ENCODE data around the gene PPIF.

The PPIF gene

GRCh38 chr10:79298403-79299244 lies 48.6 kb upstream of the PPIF start (continued):
- TF ChIP-seq PRDM10 (tag by site-specific recombination; IDR thresholded peaks at IDR 0.05) (peak; percentile 40; the same call in 1 of the 2 replicates), KLF16 (tag by site-specific recombination; IDR thresholded peaks at IDR 0.05) (no peak), KLF1 (tag by site-specific recombination; IDR thresholded peaks at IDR 0.05) (peak; percentile 88), ZNF658 (tag by site-specific recombination; IDR thresholded peaks at IDR 0.05) (no peak), ZBTB7A (tag by site-specific recombination; IDR thresholded peaks at IDR 0.05; ENCODE audit: low read depth) (0 out of 2 replicates have a peak, but pooled peaks have one; percentile 40), KLF17 (tag by site-specific recombination; IDR thresholded peaks at IDR 0.05) (0 out of 2 replicates have a peak, but pooled peaks have one; percentile 59), ZNF600 (tag by site-specific recombination; IDR thresholded peaks at IDR 0.05) (peak; percentile 32; the same call in 1 of the 2 replicates), ZNF426 (tag by site-specific recombination; IDR thresholded peaks at IDR 0.05) (no peak), GLI2 (tag by site-specific recombination; IDR thresholded peaks at IDR 0.05; ENCODE audit: borderline replicate concordance, low read depth) (no peak), ZXDB (tag by site-specific recombination; IDR thresholded peaks at IDR 0.05) (peak; percentile 41; the same call in 1 of the 2 replicates), PRDM6 (tag by site-specific recombination; IDR thresholded peaks at IDR 0.05) (no peak), ZNF544 (tag by site-specific recombination; IDR thresholded peaks at IDR 0.05) (no peak), ZFHX2 (tag by site-specific recombination; conservative IDR thresholded peaks at IDR 0.05) (peak; percentile 67), ZNF335 (tag by site-specific recombination; conservative IDR thresholded peaks at IDR 0.05) (no peak), ZNF266 (tag by site-specific recombination; IDR thresholded peaks at IDR 0.05; ENCODE audit: low read depth) (no peak), SP2 (tag by site-specific recombination; IDR thresholded peaks at IDR 0.05) (peak; percentile 52), ZBTB11 (tag by site-specific recombination; conservative IDR thresholded peaks at IDR 0.05; ENCODE audit: low read depth) (no peak), ZEB2 (tag by site-specific recombination; IDR thresholded peaks at IDR 0.05) (peak; percentile 39; the same call in 1 of the 2 replicates), ZNF580 (tag by site-specific recombination; IDR thresholded peaks at IDR 0.05) (no peak), ZNF692 (tag by site-specific recombination; IDR thresholded peaks at IDR 0.05) (no peak), ZNF660 (tag by site-specific recombination; IDR thresholded peaks at IDR 0.05) (0 out of 2 replicates have a peak, but pooled peaks have one; percentile 17), KLF9 (tag by site-specific recombination; IDR thresholded peaks at IDR 0.05; ENCODE audit: low read depth) (peak; percentile 48; the same call in 1 of the 2 replicates), ZNF223 (tag by site-specific recombination; IDR thresholded peaks at IDR 0.05) (no peak), GLIS2 (tag by site-specific recombination; IDR thresholded peaks at IDR 0.05) (peak; percentile 50; the same call in 1 of the 2 replicates), ZNF530 (tag by site-specific recombination; IDR thresholded peaks at IDR 0.05; ENCODE audit: low read depth) (no peak), ZNF501 (tag by site-specific recombination; IDR thresholded peaks at IDR 0.05) (no peak), KLF8 (tag by site-specific recombination; IDR thresholded peaks at IDR 0.05) (peak; percentile 30; the same call in 1 of the 2 replicates), ZNF221 (tag by site-specific recombination; IDR thresholded peaks at IDR 0.05; ENCODE audit: borderline replicate concordance) (no peak)
